Omental fat pad (tissue), 4 donors: Measurements from ENCODE around the gene GULP1. TPM values are rescaled to one million over a fixed set of nuclear protein-coding genes. Genes with fewer than 3 reads are reported as not detected.

Experiments
- ATAC-seq: fragments of 150-250 bp; one replicate; pipeline ENCODE4 v1.9.1; 2016; ENCODE audit warnings: mild to moderate bottlenecking, moderate library complexity; ENCODE audit not compliant: low FRiP score
- DNase-seq: peaks from one replicate; pipeline ENCODE4 v3.0.0-alpha.2; 2019; ENCODE audit warnings: low spot score
- CTCF ChIP-seq, 3 donors: fragments of 450-650 bp; IDR thresholded peaks; one replicate each; pipeline ENCODE4 v1.5.1; 2016 to 2017; ENCODE audit warnings: antibody characterized with exemption in 3 of 3, mild to moderate bottlenecking in 3 of 3, moderate library complexity in 2 of 3
- total RNA-seq, 4 donors: library from RNA; depleted of rRNA; stranded (reverse); fragments of >200 nt; gene quantifications; one replicate each; pipeline ENCODE4 v1.1.0, GENCODE V29; 2016

GULP1 gene
- total RNA-seq, 4 donors from 2014 or later, result 14.1 to 31.5 (median 16.5) TPM

GRCh38 chr2:188576006-188576405 lies 284.3 kb downstream of the GULP1 start:
- ATAC-seq, result no peak
- no peak for DNase-seq
- TF ChIP-seq CTCF (IDR thresholded peaks at IDR 0.05), result no peak

- no peak for ATAC-seq
- no peak for TF ChIP-seq CTCF (IDR thresholded peaks at IDR 0.05)
- DNase-seq, result no peak
These were observed 285.0 kb downstream of the GULP1 start for GRCh38 chr2:188576651-188577050.

DNA sequence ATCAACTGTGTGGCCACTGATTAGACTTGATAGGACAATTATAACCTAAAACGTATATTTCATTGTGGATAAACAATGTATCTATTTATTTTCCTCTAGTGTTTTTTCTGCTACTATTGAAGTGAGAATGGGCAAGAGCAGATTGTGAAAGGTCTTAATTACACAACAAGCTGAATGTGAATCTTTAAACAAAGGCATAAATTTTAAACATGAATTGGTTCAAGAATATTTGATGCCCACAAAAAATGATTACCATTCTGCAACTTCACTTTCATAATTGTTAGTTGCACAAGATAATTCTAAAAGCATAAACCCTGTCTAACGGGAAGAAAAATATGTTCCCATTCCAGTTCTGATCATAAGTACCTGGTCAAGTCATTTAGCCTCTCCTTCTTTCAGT lies 285.6 kb downstream of the GULP1 start:
- DNase-seq (no peak), ATAC-seq (no peak)
- no peak for TF ChIP-seq CTCF (IDR thresholded peaks at IDR 0.05)

DNA sequence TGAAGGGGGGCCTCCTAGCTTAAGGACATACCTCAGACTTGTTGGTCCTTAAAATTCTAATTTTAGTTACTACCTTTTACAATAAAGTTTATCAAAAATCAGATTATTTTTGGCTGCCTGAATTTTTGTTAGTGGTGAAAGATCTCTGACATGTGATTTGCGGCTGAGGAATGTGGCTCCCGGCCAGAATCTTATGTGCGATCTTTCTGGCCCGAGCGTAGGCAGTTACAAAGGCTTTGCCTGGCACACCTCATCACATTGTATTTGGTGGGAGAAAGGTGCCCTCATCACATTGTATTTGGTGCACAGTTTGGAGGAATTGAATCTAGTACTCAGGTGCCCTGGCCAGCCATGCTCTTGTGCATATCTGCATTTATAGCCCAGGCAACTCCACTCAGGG lies 289.1 kb downstream of the GULP1 start:
- ATAC-seq (no peak), DNase-seq (no peak)
- no peak for TF ChIP-seq CTCF (IDR thresholded peaks at IDR 0.05)

DNA sequence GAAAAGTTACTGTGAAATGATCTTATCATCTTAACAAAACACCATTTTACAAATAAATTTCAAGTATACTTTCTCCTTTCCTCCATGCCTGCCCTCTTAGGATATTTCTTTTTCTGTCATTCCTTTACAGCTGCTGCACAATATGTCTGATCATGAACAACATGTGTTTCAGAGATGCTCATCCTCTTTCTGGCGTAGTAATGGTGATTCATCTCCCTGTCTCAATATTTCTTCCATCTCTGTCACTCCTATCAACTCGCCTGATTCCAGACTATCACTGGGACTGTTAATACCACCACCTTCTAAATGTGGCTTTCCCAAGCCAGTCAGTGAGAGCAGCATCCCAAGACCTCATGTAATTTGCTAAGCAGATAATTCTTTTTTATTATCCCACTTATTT lies 290.5 kb downstream of the GULP1 start:
- DNase-seq (no peak), ATAC-seq (no peak)
- no peak for TF ChIP-seq CTCF (IDR thresholded peaks at IDR 0.05)

- no peak for DNase-seq
- no peak for ATAC-seq
- no peak for TF ChIP-seq CTCF (IDR thresholded peaks at IDR 0.05)
These were observed 296.6 kb downstream of the GULP1 start for GRCh38 chr2:188588235-188588634.

- DNase-seq (no peak), ATAC-seq (no peak)
- no peak for TF ChIP-seq CTCF (IDR thresholded peaks at IDR 0.05)
These were observed 304.4 kb downstream of the GULP1 start for GRCh38 chr2:188596054-188596453.
